Spinal cord (tissue), 10 donors: ENCODE results near the gene LIMS3. TPM values are rescaled to one million over a fixed set of nuclear protein-coding genes. Genes with fewer than 3 reads are reported as not detected.
"Not testable (repeated sequence)": the region's sequence is repeated elsewhere in the genome, so short reads cannot be mapped to it uniquely, and the experiment has no call there.

Experiments used
- DNase-seq, 6 donors: peaks; one replicate each; pipeline versions ENCODE4 v3.0.0 to v3.0.0-alpha.2; 2013 to 2015; ENCODE audit warnings: low spot score in 6 of 6, low read depth in 4 of 6
- H3K27ac ChIP-seq: one replicate; pipeline ENCODE4 v1.5.1; 2013; ENCODE audit warnings: low read depth, low read length, control low read depth
- H3K27me3 ChIP-seq: one replicate; pipeline ENCODE4 v1.6.1; 2013; ENCODE audit warnings: low read length; ENCODE audit not compliant: control insufficient read depth, insufficient read depth
- H3K36me3 ChIP-seq: one replicate; pipeline ENCODE4 v1.6.1; 2013; ENCODE audit warnings: low read length; ENCODE audit not compliant: control insufficient read depth, insufficient read depth
- H3K4me1 ChIP-seq: one replicate; pipeline ENCODE4 v1.6.1; 2013; ENCODE audit warnings: low read length; ENCODE audit not compliant: control insufficient read depth, insufficient read depth
- H3K4me3 ChIP-seq: one replicate; pipeline ENCODE4 v1.5.1; 2013; ENCODE audit warnings: low read depth, low read length, control low read depth
- H3K9me3 ChIP-seq: one replicate; pipeline ENCODE4 v1.6.1; 2013; ENCODE audit warnings: low read length; ENCODE audit not compliant: control insufficient read depth, insufficient read depth
- WGBS: methylation state at CpG from one replicate; pipeline ENCODE4 v1.1.5; 2013; ENCODE audit warnings: missing lambda C conversion rate; ENCODE audit not compliant: insufficient coverage; 5-methylcytosine and 5-hydroxymethylcytosine counted together
- polyA plus RNA-seq, 2 donors: library from polyadenylated mRNA; unstranded; fragments of 120-200 nt; gene quantifications; one replicate each; pipeline ENCODE4 v1.2.1, GENCODE V29; 2013; ENCODE audit not compliant: insufficient read length in 2 of 2
- total RNA-seq, 2 donors: library from RNA; depleted of rRNA in 1 of 2; stranded (reverse); fragments of 120-200 nt in 1 of 2; fragments of >200 nt in 1 of 2; gene quantifications; one replicate each; pipeline versions ENCODE4 v1.2.3 to v1.2.4, GENCODE V29; 2013 to 2014
- donor health status: healthy.

Gene LIMS3
- total and polyA plus RNA-seq, 4 donors, result 1.2 to 6.9 (median 2.1) TPM

GRCh38 chr2:109895090-109895869 lies 3.2 kb upstream of the LIMS3 start:
- not testable (repeated sequence) for H3K4me3 ChIP-seq, H3K9me3 ChIP-seq, DNase-seq, H3K27ac ChIP-seq, H3K4me1 ChIP-seq, H3K27me3 ChIP-seq, H3K36me3 ChIP-seq
- no CpG with 5 or more reads among the region's 3 CpGs for WGBS

- H3K36me3 ChIP-seq, H3K9me3 ChIP-seq, H3K27ac ChIP-seq, H3K4me3 ChIP-seq, H3K27me3 ChIP-seq, DNase-seq, H3K4me1 ChIP-seq: not testable (repeated sequence)
- no CpG with 5 or more reads among the region's 4 CpGs for WGBS
These were observed 2.3 kb upstream of the LIMS3 start for GRCh38 chr2:109896212-109896611.

GRCh38 chr2:109897769-109898461 lies 573 bp upstream of the LIMS3 start:
- not testable (repeated sequence) for H3K27ac ChIP-seq, H3K9me3 ChIP-seq, H3K4me1 ChIP-seq, H3K36me3 ChIP-seq, DNase-seq, H3K27me3 ChIP-seq, H3K4me3 ChIP-seq
- WGBS, result no CpG with 5 or more reads among the region's 8 CpGs

GRCh38 chr2:109905796-109906195 lies 7.3 kb downstream of the LIMS3 start:
- not testable (repeated sequence) for H3K27ac ChIP-seq, DNase-seq, H3K4me3 ChIP-seq, H3K27me3 ChIP-seq, H3K36me3 ChIP-seq, H3K9me3 ChIP-seq, H3K4me1 ChIP-seq
- WGBS, result no CpG with 5 or more reads among the region's 8 CpGs

- not testable (repeated sequence) for H3K4me1 ChIP-seq, H3K9me3 ChIP-seq, DNase-seq, H3K27me3 ChIP-seq, H3K4me3 ChIP-seq, H3K36me3 ChIP-seq, H3K27ac ChIP-seq
- no CpG with 5 or more reads among the region's 2 CpGs for WGBS
These were observed 10.1 kb downstream of the LIMS3 start for GRCh38 chr2:109908626-109909025.

- not testable (repeated sequence) for H3K9me3 ChIP-seq, H3K4me1 ChIP-seq, H3K27ac ChIP-seq, H3K36me3 ChIP-seq, DNase-seq, H3K27me3 ChIP-seq, H3K4me3 ChIP-seq
These were observed 12.3 kb downstream of the LIMS3 start for GRCh38 chr2:109910789-109911188.

GRCh38 chr2:109913911-109914310 lies 15.4 kb downstream of the LIMS3 start:
- DNase-seq, H3K36me3 ChIP-seq, H3K27ac ChIP-seq, H3K4me3 ChIP-seq, H3K4me1 ChIP-seq, H3K27me3 ChIP-seq, H3K9me3 ChIP-seq: not testable (repeated sequence)
- WGBS, result no CpG with 5 or more reads among the region's 2 CpGs

GRCh38 chr2:109914552-109914951 lies 16.1 kb downstream of the LIMS3 start:
- not testable (repeated sequence) for H3K27me3 ChIP-seq, DNase-seq, H3K36me3 ChIP-seq, H3K9me3 ChIP-seq, H3K4me1 ChIP-seq, H3K4me3 ChIP-seq, H3K27ac ChIP-seq
- WGBS, result no CpG with 5 or more reads among the region's 7 CpGs

- not testable (repeated sequence) for DNase-seq, H3K4me1 ChIP-seq, H3K36me3 ChIP-seq, H3K4me3 ChIP-seq, H3K27me3 ChIP-seq, H3K9me3 ChIP-seq, H3K27ac ChIP-seq
- no CpG with 5 or more reads among the region's 5 CpGs for WGBS
These were observed 17.3 kb downstream of the LIMS3 start for GRCh38 chr2:109915830-109916229.

GRCh38 chr2:109920162-109920561 lies 21.7 kb downstream of the LIMS3 start:
- H3K36me3 ChIP-seq, H3K4me3 ChIP-seq, H3K27me3 ChIP-seq, H3K4me1 ChIP-seq, H3K27ac ChIP-seq, H3K9me3 ChIP-seq, DNase-seq: not testable (repeated sequence)
- no CpG with 5 or more reads among the region's 2 CpGs for WGBS
